HEK293 (cell line): Measurements from ENCODE around the gene HTR6.

Experiments used
- CTCF ChIA-PET: fragments of 350-600 bp; formaldehyde crosslinking; extraction: SDS; loops from one replicate; lab custom pipeline; 2021; ENCODE audit warnings: antibody characterized with exemption; lab: Yijun Ruan, JAX
- POLR2A ChIA-PET: fragments of 300-600 bp; formaldehyde crosslinking; extraction: SDS; loops from one replicate; lab custom pipeline; 2020; ENCODE audit warnings: antibody characterized with exemption, inconsistent platforms; lab: Yijun Ruan, JAX
- H3K27ac ChIP-seq: fragments of 200-500 bp; sonication (Bioruptor generic); 2 replicates; pipeline ENCODE4 v1.5.1; 2014; ENCODE audit warnings: low read depth, low read length, control low read depth, inconsistent platforms; ENCODE audit errors: extremely low read depth
- H3K36me3 ChIP-seq, 2 experiments: fragments of 200-500 bp in 1 of 2; sonication (Bioruptor generic) in 1 of 2; 1 replicate in 1 of 2; 2 replicates in 1 of 2; pipeline ENCODE4 v1.5.1; 2014 to 2017; ENCODE audit warnings: inconsistent platforms in 2 of 2, low read length in 2 of 2; ENCODE audit not compliant: control insufficient read depth in 2 of 2, insufficient read depth in 1 of 2
- H3K4me1 ChIP-seq: fragments of 200-500 bp; sonication (Bioruptor generic); 2 replicates; pipeline ENCODE4 v1.5.1; 2014; ENCODE audit warnings: mild to moderate bottlenecking, low read length, inconsistent platforms; ENCODE audit not compliant: control insufficient read depth, insufficient read depth
- H3K4me3 ChIP-seq: 2 replicates; pipeline ENCODE4 v1.5.1; 2011; ENCODE audit warnings: low read depth, mild to moderate bottlenecking, control low read depth, low read length, moderate library complexity
- H3K9me3 ChIP-seq: fragments of 200-500 bp; sonication (Bioruptor generic); 2 replicates; pipeline ENCODE4 v1.5.1; 2014; ENCODE audit warnings: low read depth, low read length, inconsistent platforms; ENCODE audit not compliant: control insufficient read depth, insufficient read depth
- BCL11B ChIP-seq: fragments of 450-650 bp; formaldehyde crosslinking; IDR thresholded peaks from 2 replicates; pipeline ENCODE4 v1.5.1; 2016; ENCODE audit warnings: low read depth, missing biosample characterization, missing genetic modification characterization
- CTCF ChIP-seq: fragments of 450-650 bp; formaldehyde crosslinking; IDR thresholded peaks from 2 replicates; pipeline ENCODE4 v1.5.1; 2016; ENCODE audit warnings: missing biosample characterization, missing genetic modification characterization
- EGR2 ChIP-seq: fragments of 450-650 bp; formaldehyde crosslinking; IDR thresholded peaks from 2 replicates; pipeline ENCODE4 v1.5.1; 2016; ENCODE audit warnings: low read depth, missing biosample characterization, missing genetic modification characterization
- GLIS1 ChIP-seq: fragments of 450-650 bp; formaldehyde crosslinking; IDR thresholded peaks from 2 replicates; pipeline ENCODE4 v1.5.1; 2016; ENCODE audit warnings: missing biosample characterization, missing genetic modification characterization
- GLIS2 ChIP-seq: fragments of 450-650 bp; formaldehyde crosslinking; IDR thresholded peaks from 2 replicates; pipeline ENCODE4 v1.5.1; 2016; ENCODE audit warnings: missing biosample characterization, missing genetic modification characterization
- KLF16 ChIP-seq: fragments of 450-650 bp; formaldehyde crosslinking; IDR thresholded peaks from 2 replicates; pipeline ENCODE4 v1.5.1; 2017; ENCODE audit warnings: missing biosample characterization, missing genetic modification characterization
- KLF8 ChIP-seq: fragments of 450-650 bp; formaldehyde crosslinking; IDR thresholded peaks from 2 replicates; pipeline ENCODE4 v1.5.1; 2016; ENCODE audit warnings: missing biosample characterization, missing genetic modification characterization
- MZF1 ChIP-seq: fragments of 450-650 bp; formaldehyde crosslinking; IDR thresholded peaks from 2 replicates; pipeline ENCODE4 v1.5.1; 2017; ENCODE audit warnings: missing biosample characterization, missing genetic modification characterization, borderline replicate concordance
- PATZ1 ChIP-seq: fragments of 450-650 bp; formaldehyde crosslinking; IDR thresholded peaks from 2 replicates; pipeline ENCODE4 v1.5.1; 2016; ENCODE audit warnings: missing biosample characterization, missing genetic modification characterization
- PRDM1 ChIP-seq: fragments of 450-650 bp; formaldehyde crosslinking; IDR thresholded peaks from 2 replicates; pipeline ENCODE4; 2016; ENCODE audit warnings: missing biosample characterization, missing genetic modification characterization
- SP2 ChIP-seq: fragments of 450-650 bp; formaldehyde crosslinking; IDR thresholded peaks from 2 replicates; pipeline ENCODE4 v1.5.1; 2016; ENCODE audit warnings: missing biosample characterization, missing genetic modification characterization
- ZBTB11 ChIP-seq: fragments of 450-650 bp; formaldehyde crosslinking; conservative IDR thresholded peaks from 2 replicates; pipeline ENCODE4 v1.5.1; 2016; ENCODE audit warnings: low read depth, missing biosample characterization, missing genetic modification characterization
- ZBTB20 ChIP-seq: fragments of 450-650 bp; formaldehyde crosslinking; IDR thresholded peaks from 2 replicates; pipeline ENCODE4 v1.5.1; 2016; ENCODE audit warnings: missing biosample characterization, missing genetic modification characterization
- ZBTB48 ChIP-seq: fragments of 450-650 bp; formaldehyde crosslinking; IDR thresholded peaks from 2 replicates; pipeline ENCODE4 v1.5.1; 2016; ENCODE audit warnings: missing biosample characterization, missing genetic modification characterization
- ZBTB8A ChIP-seq: fragments of 450-650 bp; formaldehyde crosslinking; IDR thresholded peaks from 2 replicates; pipeline ENCODE4 v1.5.1; 2016; ENCODE audit warnings: missing biosample characterization, missing genetic modification characterization
- ZEB2 ChIP-seq: fragments of 450-650 bp; formaldehyde crosslinking; IDR thresholded peaks from 2 replicates; pipeline ENCODE4 v1.5.1; 2016; ENCODE audit warnings: missing biosample characterization, missing genetic modification characterization
- ZIC2 ChIP-seq: fragments of 450-650 bp; formaldehyde crosslinking; IDR thresholded peaks from 2 replicates; pipeline ENCODE4 v1.5.1; 2016; ENCODE audit warnings: missing biosample characterization, missing genetic modification characterization
- ZNF146 ChIP-seq: fragments of 450-650 bp; formaldehyde crosslinking; IDR thresholded peaks from 2 replicates; pipeline ENCODE4 v1.5.1; 2016; ENCODE audit warnings: missing biosample characterization, missing genetic modification characterization
- ZNF2 ChIP-seq: fragments of 450-650 bp; formaldehyde crosslinking; IDR thresholded peaks from 2 replicates; pipeline ENCODE4 v1.5.1; 2016; ENCODE audit warnings: missing biosample characterization, missing genetic modification characterization
- ZNF501 ChIP-seq: fragments of 450-650 bp; formaldehyde crosslinking; IDR thresholded peaks from 2 replicates; pipeline ENCODE4 v1.5.1; 2016; ENCODE audit warnings: missing biosample characterization, missing genetic modification characterization
- ZNF596 ChIP-seq: fragments of 450-650 bp; IDR thresholded peaks from 2 replicates; pipeline ENCODE4 v1.5.0; 2018; ENCODE audit warnings: missing biosample characterization, mild to moderate bottlenecking, missing genetic modification characterization, moderate library complexity
- ZNF600 ChIP-seq: fragments of 450-650 bp; formaldehyde crosslinking; IDR thresholded peaks from 2 replicates; pipeline ENCODE4 v1.5.1; 2016; ENCODE audit warnings: missing biosample characterization, missing genetic modification characterization
- ZNF610 ChIP-seq: fragments of 450-650 bp; formaldehyde crosslinking; IDR thresholded peaks from 2 replicates; pipeline ENCODE4 v1.5.1; 2016; ENCODE audit warnings: missing biosample characterization, missing genetic modification characterization, borderline replicate concordance
- ZNF704 ChIP-seq: fragments of 450-650 bp; formaldehyde crosslinking; IDR thresholded peaks from 2 replicates; pipeline ENCODE4 v1.5.1; 2016; ENCODE audit warnings: missing biosample characterization, missing genetic modification characterization
- ZNF747 ChIP-seq: fragments of 450-650 bp; formaldehyde crosslinking; IDR thresholded peaks from 2 replicates; pipeline ENCODE4 v1.5.1; 2016; ENCODE audit warnings: missing biosample characterization, missing genetic modification characterization
- ZNF76 ChIP-seq: fragments of 450-650 bp; formaldehyde crosslinking; IDR thresholded peaks from 2 replicates; pipeline ENCODE4; 2016; ENCODE audit warnings: low read depth, missing biosample characterization, missing genetic modification characterization, borderline replicate concordance
- ZNF843 ChIP-seq: fragments of 450-650 bp; formaldehyde crosslinking; IDR thresholded peaks from 2 replicates; pipeline ENCODE4 v1.5.1; 2016; ENCODE audit warnings: missing biosample characterization, missing genetic modification characterization
- TF ChIP-seq, protein P1 (sequence below): fragments of 450-650 bp; formaldehyde crosslinking; IDR thresholded peaks from 2 replicates; pipeline ENCODE4 v1.5.1; 2016; ENCODE audit warnings: missing biosample characterization, missing genetic modification characterization

The HTR6 gene

DNA sequence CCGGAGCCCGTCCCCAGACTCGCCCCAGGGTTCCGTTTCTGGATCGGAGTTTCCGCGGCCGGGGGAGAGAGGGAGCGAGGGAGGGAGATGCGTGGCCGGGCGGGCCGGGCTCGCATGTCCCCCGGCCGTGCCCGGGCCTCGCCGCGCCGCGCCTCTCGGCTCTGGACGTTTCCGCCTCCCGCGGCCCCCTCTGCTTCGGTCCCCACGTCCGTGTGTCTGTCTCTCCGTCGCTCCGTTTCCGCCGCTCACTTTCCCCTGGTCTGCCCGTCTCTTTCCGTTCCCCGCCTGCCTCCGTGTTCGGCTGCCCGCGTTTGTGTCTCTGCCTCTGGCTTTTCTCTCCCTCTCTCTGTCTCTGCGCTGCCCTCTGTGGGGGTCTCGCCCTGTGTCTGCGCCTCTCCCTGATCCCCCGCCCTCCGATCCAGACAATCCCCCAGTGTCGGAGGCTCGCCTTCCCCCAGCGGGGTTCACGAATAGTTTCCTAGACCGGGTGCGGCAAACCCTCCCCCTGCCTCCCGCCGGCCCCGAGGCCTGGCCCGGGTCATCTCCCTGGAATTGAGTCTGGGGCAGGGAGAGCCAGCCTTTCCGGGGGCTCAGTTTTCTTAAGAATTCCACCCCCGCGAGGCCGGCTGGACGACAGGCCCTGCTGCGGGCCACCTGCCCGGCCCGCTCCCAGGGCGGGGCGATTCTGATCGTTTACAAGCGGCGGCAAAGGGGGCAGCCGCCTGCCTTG lies 19.8 kb upstream of the HTR6 start:
- CTCF ChIA-PET = interaction anchor here (0.6 kb wide), 2 partner anchors 129 to 594 kb away, joined by 3 to 4 read pairs; no protein-coding TSS in a partner anchor
- POLR2A ChIA-PET = no interaction called here
- Histone ChIP-seq H3K27ac (peak overlapping the region; percentile 62; the same call in 1 of the 2 replicates), H3K9me3 (no peaks in the 10 kb centered on the region), H3K4me3 (peak overlapping the region; percentile 60), H3K4me1 (peaks cover 3% of the 10 kb centered on the region; the same call in 1 of the 2 replicates), H3K36me3 (no peaks in the 10 kb centered on the region)
- TF ChIP-seq ZIC2 = 0 out of 2 replicates have a peak, but pooled peaks have one; percentile 36
- peak; percentile 34; the same call in 1 of the 2 replicates for TF ChIP-seq ZNF76 (tag by site-specific recombination)
- TF ChIP-seq ZNF501 (tag by site-specific recombination) = no peak
- peak; percentile 96 for TF ChIP-seq ZBTB11 (tag by site-specific recombination)
- TF ChIP-seq EGR2 (tag by site-specific recombination) = no peak
- peak; percentile 69; the same call in 1 of the 2 replicates for TF ChIP-seq PATZ1
- TF ChIP-seq ZEB2 (tag by site-specific recombination) = peak; percentile 58
- no peak for TF ChIP-seq PRDM1 (tag by site-specific recombination)
- TF ChIP-seq ZNF610 (tag by site-specific recombination) = peak; percentile 77; the same call in 1 of the 2 replicates
- TF ChIP-seq KLF16 = peak; percentile 64
- no peak; the same call in 1 of the 2 replicates for TF ChIP-seq MZF1 (tag by site-specific recombination)
- TF ChIP-seq, protein P1, sequence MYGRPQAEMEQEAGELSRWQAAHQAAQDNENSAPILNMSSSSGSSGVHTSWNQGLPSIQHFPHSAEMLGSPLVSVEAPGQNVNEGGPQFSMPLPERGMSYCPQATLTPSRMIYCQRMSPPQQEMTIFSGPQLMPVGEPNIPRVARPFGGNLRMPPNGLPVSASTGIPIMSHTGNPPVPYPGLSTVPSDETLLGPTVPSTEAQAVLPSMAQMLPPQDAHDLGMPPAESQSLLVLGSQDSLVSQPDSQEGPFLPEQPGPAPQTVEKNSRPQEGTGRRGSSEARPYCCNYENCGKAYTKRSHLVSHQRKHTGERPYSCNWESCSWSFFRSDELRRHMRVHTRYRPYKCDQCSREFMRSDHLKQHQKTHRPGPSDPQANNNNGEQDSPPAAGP (tag by site-specific recombination) = peak; percentile 68; the same call in 1 of the 2 replicates
- no peak for TF ChIP-seq ZNF146
- TF ChIP-seq SP2 (tag by site-specific recombination) = 0 out of 2 replicates have a peak, but pooled peaks have one; percentile 22
- no peak for TF ChIP-seq ZNF747 (tag by site-specific recombination)
- TF ChIP-seq ZNF843 = 0 out of 2 replicates have a peak, but pooled peaks have one; percentile 14
- peak; percentile 81 for TF ChIP-seq KLF8
- 0 out of 2 replicates have a peak, but pooled peaks have one; percentile 51 for TF ChIP-seq ZNF2 (tag by site-specific recombination)
- peak; percentile 40; the same call in 1 of the 2 replicates for TF ChIP-seq ZNF596 (tag by site-specific recombination)
- peak; percentile 70 for TF ChIP-seq ZNF600 (tag by site-specific recombination)
- TF ChIP-seq CTCF = peak; percentile 33; the same call in 1 of the 2 replicates
- TF ChIP-seq ZBTB8A (tag by site-specific recombination) = peak; percentile 80
- TF ChIP-seq ZBTB48 (tag by site-specific recombination) = peak; percentile 41; the same call in 1 of the 2 replicates
- peak; percentile 38; the same call in 1 of the 2 replicates for TF ChIP-seq BCL11B (tag by site-specific recombination)
- TF ChIP-seq GLIS2 (tag by site-specific recombination) = peak; percentile 82
- TF ChIP-seq GLIS1 (tag by site-specific recombination) = peak; percentile 59
- peak; percentile 80 for TF ChIP-seq ZBTB20
- no peak for TF ChIP-seq ZNF704 (tag by site-specific recombination)
